Activated CD8-positive, alpha-beta memory T cell treated with anti-CD3 and anti-CD28 coated beads for 4 hours (primary cell): Measurements from ENCODE around the gene NUP155.
"Not testable (repeated sequence)": the region's sequence is repeated elsewhere in the genome, so short reads cannot be mapped to it uniquely, and the experiment has no call there.

ENCODE experiments used
- DNase-seq, 2 donors: peaks; one replicate each; pipeline ENCODE4 v3.0.0-alpha.2; 2020; ENCODE audit warnings: low read depth in 2 of 2

The NUP155 gene

GRCh38 chr5:37370864-37371726 lies at the start of gene NUP155:
Gene NUP155, minus strand, starts transcription at chr5:37371106. Its CDS starts 129 bp downstream, at chr5:37370977.
- DNase-seq, result peak; percentile 76 to 84

GRCh38 chr5:37417347-37417746 lies 46.4 kb upstream of the NUP155 start:
- DNase-seq, result no peak

GRCh38 chr5:37415456-37415855 lies 44.5 kb upstream of the NUP155 start:
- DNase-seq, result not testable (repeated sequence)

GRCh38 chr5:37412515-37412914 lies 41.6 kb upstream of the NUP155 start:
- no peak for DNase-seq

- no peak for DNase-seq
These were observed 29.6 kb upstream of the NUP155 start for GRCh38 chr5:37400501-37400900.

- no peak for DNase-seq
These were observed 25.4 kb upstream of the NUP155 start for GRCh38 chr5:37396352-37396751.

- DNase-seq, result no peak
These were observed 20.7 kb upstream of the NUP155 start for GRCh38 chr5:37391591-37391990.

- peak; percentile 62 to 69 for DNase-seq
These were observed 8.3 kb upstream of the NUP155 start, which contains the start of gene WDR70 for GRCh38 chr5:37379100-37379628. Gene WDR70, plus strand, starts transcription at chr5:37379318. Its CDS starts 50 bp downstream, at chr5:37379368.

- DNase-seq, result not testable (repeated sequence)
These were observed 7.2 kb upstream of the NUP155 start for GRCh38 chr5:37378066-37378465.

GRCh38 chr5:37375091-37375490 lies 4.2 kb upstream of the NUP155 start:
- DNase-seq, result no peak

GRCh38 chr5:37370550-37370863 lies 399 bp downstream of the NUP155 start:
- DNase-seq, result no peak

GRCh38 chr5:37355161-37355560 lies 15.7 kb downstream of the NUP155 start:
- DNase-seq, result no peak

- not testable (repeated sequence) for DNase-seq
These were observed 28.2 kb downstream of the NUP155 start for GRCh38 chr5:37342741-37343140.

GRCh38 chr5:37334754-37335153 lies 36.2 kb downstream of the NUP155 start:
- not testable (repeated sequence) for DNase-seq

- DNase-seq, result no peak
These were observed 44.4 kb downstream of the NUP155 start for GRCh38 chr5:37326536-37326935.

- DNase-seq, result no peak
These were observed 47.3 kb downstream of the NUP155 start for GRCh38 chr5:37323607-37324006.

- DNase-seq, result no peak
These were observed 51.7 kb downstream of the NUP155 start for GRCh38 chr5:37319037-37319782.

GRCh38 chr5:37316027-37316426 lies 54.9 kb downstream of the NUP155 start:
- DNase-seq, result no peak

GRCh38 chr5:37310360-37310759 lies 60.5 kb downstream of the NUP155 start:
- DNase-seq, result no peak

GRCh38 chr5:37308793-37309192 lies 62.1 kb downstream of the NUP155 start:
- DNase-seq, result no peak

GRCh38 chr5:37304888-37305287 lies 66.0 kb downstream of the NUP155 start:
- no peak for DNase-seq

- DNase-seq, result not testable (repeated sequence)
These were observed 74.6 kb downstream of the NUP155 start for GRCh38 chr5:37296313-37296712.
